Bone marrow (tissue), 2 donors: ENCODE measurements around the gene TSSK6.
A peak's percentile ranks its signal among the peaks of the same experiment; 100 is the strongest.

Source experiments
- DNase-seq, 2 donors: peaks; one replicate each; lab custom pipeline; 2025; lab: John Stamatoyannopoulos, UW

The TSSK6 gene

GRCh38 chr19:19544954-19545591 is 29.7 kb upstream of the TSSK6 start:
- DNase-seq: no peak

- no peak for DNase-seq
Observed at GRCh38 chr19:19544257-19544953, 29.1 kb upstream of the TSSK6 start.

DNA sequence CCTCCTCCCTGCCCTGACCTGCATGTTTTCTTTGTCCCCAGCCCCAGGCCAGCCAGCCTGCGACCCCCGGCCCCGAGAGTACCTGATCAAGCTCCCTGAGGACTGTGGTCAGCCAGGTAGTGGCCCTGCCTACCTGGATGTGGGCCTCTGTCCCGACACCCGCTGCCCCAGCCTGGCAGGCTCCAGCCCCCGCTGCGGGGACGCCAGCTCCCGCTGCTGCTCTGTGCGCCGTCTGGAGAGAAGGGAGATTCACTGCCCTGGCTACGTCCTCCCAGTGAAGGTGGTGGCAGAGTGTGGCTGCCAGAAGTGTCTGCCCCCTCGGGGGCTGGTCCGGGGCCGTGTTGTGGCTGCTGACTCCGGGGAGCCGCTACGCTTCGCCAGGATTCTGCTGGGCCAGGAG is 28.3 kb upstream of the TSSK6 start:
- no peak for DNase-seq

- DNase-seq: no peak
Observed at GRCh38 chr19:19543101-19543500, 27.8 kb upstream of the TSSK6 start.

GRCh38 chr19:19542507-19542906 is 27.2 kb upstream of the TSSK6 start:
- no peak for DNase-seq

- DNase-seq: no peak
Observed at GRCh38 chr19:19541616-19542015, 26.3 kb upstream of the TSSK6 start.

DNA sequence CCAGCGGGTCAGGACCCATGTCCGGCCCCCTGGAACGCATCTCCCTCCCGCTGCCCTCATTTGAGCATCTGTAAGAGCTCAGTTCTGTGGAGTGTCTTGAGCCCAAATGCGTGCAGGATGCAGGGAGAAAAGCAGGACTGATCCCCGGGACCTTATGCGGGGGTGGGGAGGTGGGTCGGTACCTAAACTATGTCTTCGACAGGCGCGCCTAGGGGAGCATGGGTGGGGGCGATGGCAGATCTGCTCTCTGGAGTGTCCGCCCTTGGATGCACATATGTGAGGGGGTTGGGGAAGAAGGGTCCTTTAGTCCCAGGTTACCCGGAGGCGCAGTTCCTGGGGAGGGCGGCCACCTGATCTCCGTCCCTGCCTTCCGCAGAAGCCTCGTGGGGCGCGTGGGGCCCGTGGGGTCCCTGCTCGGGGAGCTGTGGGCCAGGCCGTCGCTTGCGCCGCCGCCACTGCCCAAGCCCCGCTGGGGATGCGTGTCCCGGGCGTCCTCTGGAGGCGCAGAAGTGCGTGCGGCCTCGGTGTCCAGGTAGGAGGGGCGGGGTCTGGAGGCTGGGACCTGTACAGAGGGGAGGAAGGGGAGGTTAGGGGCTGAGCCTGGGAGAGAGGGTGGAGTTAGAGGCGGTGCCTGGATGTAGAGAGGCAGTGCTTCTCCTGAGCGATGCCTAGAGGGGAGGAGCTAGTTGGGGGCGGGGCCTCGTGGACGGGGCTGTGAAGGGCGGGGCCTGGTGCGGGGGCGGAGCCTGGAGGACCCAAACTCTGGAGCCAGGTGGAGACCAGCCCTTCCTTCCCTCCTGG is 25.6 kb upstream of the TSSK6 start:
- no peak for DNase-seq

DNA sequence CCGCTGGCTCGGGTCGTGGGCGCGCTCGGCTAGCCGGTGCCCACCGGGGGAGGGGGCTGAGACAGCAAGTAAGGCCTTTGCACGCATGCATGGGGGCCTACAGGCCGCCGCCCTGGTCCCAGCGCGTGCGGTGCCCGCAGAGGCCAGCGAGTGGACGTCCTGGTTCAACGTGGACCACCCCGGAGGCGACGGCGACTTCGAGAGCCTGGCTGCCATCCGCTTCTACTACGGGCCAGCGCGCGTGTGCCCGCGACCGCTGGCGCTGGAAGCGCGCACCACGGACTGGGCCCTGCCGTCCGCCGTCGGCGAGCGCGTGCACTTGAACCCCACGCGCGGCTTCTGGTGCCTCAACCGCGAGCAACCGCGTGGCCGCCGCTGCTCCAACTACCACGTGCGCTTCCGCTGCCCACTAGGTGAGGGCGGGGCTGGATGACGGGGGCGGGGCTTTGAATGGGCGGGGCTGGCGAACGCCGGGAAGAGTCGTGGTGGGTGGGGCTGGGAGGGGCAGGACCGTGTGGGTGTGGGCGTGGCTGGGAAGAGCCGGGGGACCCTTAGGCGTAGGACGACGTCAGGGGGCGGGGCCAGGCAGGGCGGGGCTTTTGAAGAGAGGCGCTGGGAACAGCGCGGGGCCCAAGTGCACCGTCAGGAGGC is 24.8 kb upstream of the TSSK6 start:
- peak in 1 of 2 donors; percentile 14 for DNase-seq

DNA sequence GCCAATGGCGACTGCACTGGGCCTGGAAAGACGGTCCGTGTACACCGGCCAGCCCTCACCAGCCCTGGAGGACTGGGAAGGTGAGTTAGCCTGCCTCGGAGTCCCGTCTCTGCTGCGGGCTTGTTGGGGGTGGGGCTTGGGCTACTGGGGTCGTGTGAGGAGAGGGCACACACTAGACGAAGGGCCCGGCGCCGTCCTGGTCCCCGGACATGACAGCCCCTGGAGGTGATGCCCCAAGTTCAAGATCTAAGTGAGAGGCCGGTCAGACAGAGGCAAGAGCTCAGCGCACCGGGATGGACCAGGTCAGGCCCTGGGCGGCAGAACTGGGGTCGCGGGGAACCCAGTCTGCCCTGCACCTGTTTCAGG is 24.3 kb upstream of the TSSK6 start:
- no peak for DNase-seq

DNA sequence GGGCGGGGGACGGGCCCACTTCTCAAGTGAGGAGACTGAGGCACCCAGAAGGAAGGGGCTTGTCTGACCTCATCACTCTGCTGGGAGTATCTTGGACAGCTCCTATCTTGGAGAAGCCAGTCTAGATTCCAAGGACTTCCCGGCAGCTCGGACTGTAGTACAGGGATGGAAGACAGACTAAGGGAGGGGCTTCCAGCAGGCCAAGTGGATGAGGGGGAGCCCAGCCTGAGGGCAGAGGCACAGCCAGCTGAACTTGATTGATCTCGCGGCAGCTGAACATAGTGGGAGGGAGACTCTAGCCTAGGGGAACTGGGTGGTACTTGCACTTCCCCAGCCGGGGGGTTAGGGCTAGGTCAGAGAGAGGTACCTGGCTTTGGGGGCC is 23.4 kb upstream of the TSSK6 start:
- DNase-seq: no peak

GRCh38 chr19:19538061-19538784 is 22.9 kb upstream of the TSSK6 start, which contains the start of gene CILP2:
CILP2 (plus strand) TSS chr19:19538265; CDS start chr19:19538350, 85 bp downstream.
- DNase-seq: no peak

GRCh38 chr19:19537075-19538048 is 22.0 kb upstream of the TSSK6 start:
- no peak for DNase-seq

GRCh38 chr19:19535311-19536191 is 20.2 kb upstream of the TSSK6 start:
- no peak for DNase-seq

DNA sequence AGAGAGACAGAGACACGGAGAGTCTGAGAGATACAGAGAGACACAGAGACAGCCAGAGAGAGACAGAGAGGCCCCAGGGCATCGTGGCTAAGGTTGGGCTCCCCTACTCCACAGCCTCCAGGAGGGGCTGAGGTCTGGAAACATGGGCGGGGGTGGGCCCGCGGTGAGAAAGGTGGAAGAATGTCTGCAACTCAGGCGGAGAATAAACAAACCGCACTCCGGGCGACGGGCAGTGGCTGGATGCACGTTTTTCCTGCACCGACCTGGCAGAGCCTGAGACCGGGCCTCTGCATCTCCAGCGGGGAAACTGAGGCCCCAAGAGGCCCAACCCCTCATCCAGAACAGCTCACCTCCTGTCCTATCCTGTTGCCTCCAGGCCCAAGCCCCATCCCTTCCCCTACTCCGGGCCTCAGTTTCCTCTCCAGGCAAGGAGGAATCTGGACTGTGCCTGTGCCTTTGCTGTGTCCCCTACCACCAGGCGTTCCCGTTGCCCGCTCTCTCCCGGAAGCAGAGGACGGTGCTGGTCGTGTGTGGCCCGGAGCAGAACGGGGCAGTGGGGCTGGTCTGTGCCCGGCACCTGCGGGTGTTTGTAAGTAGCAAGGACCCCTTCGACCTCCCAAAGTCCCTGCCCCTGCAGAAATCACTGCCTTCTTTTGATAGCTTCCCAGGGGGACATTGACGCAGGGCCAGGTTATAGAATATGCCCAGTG is 19.4 kb upstream of the TSSK6 start:
- no peak for DNase-seq

GRCh38 chr19:19533841-19534240 is 18.5 kb upstream of the TSSK6 start:
- no peak for DNase-seq

DNA sequence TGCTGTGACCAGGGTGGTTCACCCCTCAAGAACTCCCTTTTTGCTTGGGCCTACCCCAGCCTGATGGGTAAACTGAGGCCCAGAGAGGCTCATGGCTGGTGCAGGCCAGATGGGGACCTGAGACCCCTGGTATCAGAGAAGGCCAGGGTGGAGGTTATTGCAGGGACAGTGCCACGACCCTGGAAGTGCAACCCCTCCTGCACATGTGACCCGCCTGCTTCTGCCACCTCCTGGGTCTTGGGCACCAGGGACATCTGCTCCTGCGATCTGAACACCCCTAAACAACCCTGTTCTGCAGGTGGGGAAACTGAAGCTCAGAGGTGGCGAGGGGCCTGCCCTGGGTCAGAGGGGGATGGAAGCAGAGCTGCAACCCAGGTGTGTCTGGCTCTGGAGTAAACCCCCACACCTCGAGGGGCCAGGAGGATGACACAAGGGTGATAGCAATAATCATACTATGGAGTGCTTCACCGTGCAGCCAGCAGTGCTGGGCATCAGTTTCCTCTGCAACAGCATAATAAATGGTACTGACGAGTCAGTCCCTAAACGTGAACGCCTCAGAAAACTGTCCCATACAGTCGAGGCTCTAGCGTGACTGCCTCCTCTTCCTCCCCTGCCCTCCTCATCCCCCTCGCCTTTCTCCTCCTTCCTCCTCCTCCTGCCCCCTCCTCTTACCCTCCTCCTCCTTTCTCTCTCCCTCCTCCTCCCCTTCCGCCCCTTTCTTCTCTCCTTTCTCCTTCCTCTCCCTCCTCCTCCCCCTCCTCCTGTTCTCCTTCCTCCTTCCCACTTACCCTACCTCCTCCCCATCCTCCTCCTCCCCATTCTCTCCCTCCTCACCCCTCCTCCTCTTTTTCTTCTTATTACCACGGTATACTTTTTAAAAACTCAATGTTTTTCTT is 17.7 kb upstream of the TSSK6 start:
- DNase-seq: no peak

GRCh38 chr19:19531951-19532805 is 16.8 kb upstream of the TSSK6 start:
- DNase-seq: peak in 1 of 2 donors; percentile 50
